GM20431 (cell line): Measurements from ENCODE around the gene MARK3.
"Not testable (repeated sequence)": the region's sequence is repeated elsewhere in the genome, so short reads cannot be mapped to it uniquely, and the experiment has no call there.

Experiments
- in situ Hi-C: fragments of 300-500 bp; cut with MseI, MboI; formaldehyde crosslinking; loops from one replicate; pipeline ENCODE4 v1.15.0; 2020; ENCODE audit warnings: low sequenced_read_pairs; ENCODE audit not compliant: unreplicated experiment

Gene MARK3

DNA sequence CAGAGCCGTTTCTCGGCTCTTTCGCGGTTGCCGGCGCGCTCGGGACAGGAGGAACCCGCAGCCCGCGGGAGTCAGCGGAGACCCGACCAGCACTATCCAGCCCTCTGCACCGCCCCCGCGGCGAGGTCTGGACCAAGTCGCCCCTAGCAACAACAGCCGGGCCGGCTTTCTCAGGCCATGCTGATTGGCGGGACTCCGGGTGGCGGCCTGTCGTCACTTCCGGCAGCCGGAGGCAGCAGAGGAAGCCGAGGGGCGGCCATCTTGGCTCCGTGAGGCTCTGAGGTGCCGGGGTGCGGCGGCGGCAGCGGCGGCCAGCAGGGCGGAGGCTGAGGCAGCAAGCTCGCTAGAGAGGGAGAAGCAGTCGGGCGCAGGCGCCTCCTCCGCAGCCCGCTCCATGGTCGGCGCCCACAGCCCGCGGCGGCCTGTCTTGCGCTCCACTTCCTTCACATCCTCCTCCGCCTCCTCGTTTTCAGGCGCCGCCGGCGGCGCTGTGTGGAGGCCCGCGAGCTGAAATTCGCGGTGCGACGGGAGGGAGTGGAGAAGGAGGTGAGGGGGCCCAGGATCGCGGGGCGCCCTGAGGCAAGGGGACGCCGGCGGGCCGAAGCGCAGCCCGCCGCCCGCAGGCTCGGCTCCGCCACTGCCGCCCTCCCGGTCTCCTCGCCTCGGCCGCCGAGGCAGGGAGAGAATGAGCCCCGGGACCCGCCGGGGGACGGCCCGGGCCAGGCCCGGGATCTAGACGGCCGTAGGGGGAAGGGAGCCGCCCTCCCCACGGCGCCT is at the start of gene MARK3:
Gene MARK3, plus strand, starts transcription at position 264 of the 777 bp plus-strand sequence. CDS start 615 bp downstream, outside the sequence.
- in situ Hi-C loops, result no loop called here

DNA sequence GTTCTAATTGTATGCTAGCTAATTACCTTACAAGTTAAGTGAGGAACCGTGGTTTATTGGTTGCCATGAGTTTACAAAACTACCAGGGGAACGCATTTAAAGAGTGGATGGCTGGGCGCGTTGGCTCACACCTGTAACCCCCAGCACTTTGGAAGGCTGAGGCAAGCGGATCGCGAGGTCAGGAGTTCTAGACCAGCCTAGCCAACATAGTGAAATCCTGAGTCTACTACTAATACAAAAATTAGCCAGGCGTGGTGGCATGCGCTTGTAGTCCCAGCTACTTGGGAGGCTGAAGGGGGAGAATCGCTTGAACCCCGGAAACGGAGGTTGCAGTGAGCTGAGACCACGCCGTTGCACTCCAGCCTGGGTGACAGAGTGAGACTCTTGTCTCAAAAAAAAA is 49.0 kb upstream of the MARK3 start:
- in situ Hi-C loops, result no loop called here

DNA sequence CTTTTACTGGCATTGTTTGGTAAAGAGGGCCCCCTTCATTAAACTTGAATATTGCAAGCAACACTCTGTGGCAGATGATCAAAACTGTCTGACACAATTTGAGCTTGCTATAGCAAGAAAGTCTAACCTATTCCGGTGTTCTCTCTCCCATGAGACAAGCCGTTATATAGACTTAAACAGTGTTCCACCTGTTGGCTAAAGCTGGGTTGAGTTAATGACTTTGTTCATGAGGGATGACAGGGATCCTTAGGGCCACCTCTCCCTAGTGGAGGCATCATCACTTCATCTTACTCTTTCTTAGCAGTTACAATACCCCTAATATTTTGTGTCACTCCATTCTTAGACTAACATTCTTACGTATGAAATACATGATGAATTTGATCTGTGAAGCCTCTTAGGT is 47.4 kb upstream of the MARK3 start:
- in situ Hi-C loops, result no loop called here

DNA sequence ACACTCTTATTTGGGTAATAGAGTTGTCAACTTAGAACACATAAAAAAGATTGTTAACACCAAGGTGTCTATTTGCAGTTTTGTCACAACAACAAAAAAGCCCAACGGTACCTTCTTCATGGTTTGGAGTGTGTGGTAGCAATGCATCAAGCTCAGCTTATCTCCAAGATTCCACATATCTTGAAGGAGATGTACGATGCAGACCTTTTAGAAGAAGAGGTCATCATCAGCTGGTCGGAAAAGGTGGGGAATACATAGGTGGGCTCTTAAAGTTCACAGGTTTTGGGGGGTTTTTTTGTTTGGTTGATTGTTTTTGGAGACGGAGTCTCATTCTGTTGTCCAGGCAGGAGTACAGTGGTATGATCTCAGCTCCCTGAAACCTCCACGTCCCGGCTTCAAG is 45.7 kb upstream of the MARK3 start:
- in situ Hi-C loops, result no loop called here

DNA sequence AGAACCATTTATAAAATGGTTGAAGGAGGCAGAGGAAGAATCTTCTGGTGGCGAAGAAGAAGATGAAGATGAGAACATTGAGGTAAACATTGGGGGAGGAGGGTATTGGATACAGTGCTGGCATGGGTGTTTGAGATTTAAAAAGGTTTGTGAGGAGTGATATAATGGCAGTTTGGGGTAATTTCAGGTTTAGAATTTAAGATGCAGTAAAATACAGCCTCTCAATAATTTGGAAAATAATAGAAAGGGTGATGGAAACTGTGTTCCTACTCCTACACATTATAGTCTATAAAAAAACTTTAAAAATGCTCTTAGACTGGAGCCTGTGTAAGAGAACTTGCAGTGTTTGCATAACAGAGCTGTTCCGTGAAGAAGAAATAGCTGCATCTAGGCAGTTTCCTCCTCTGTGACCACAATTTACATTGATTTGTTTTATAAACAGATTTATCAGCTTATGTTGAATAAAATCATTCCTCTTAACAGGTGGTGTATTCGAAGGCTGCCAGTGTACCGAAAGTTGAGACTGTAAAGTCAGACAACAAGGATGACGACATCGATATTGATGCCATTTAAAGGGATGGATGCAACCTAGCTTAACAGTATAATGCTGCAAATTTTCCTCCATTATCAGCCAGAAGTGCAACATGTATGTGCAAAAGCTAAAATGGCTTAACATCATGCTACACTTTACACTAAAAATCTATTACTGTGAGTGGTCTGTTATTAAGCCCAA is 44.6 kb upstream of the MARK3 start:
- in situ Hi-C loops, result no loop called here

DNA sequence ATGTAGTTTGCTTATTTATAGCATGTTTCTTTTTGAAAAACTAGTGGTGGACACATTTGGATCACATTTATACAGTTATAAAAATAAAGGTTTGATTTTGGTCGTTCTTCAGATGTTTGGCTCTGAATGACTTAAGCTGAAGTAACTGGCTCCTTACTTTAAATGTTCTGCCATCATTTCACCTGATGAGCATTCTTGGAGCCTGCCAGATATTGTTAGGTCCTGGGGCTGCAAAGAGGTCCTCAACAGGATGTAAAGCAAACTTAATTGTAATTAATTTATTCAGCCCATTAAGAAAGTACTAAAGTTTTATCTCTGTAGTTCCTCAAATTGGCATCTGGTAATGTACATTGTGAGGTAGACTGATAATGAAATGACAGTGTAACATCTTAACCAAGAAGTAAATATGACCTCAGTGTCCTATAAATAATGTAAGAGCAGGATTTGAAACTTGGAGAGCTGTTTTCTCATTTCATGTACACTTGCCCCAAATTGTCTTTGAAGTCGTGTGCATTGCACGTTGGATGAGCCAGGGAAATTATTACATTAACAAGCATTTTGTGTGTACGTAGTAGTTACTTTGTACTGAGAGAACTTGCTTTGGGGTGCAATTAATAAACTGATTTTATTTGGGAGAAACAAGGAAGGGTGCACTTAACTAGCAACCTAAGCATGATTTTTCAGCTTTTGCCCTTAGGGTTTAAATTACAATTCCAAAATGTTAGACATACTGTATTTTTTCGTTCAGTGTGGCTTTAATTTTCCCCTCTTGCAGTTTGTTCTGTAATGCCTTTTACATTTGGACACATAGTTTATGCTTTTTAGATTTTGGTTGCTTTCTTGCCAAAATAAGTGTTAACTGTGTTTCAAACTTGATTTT is 43.7 kb upstream of the MARK3 start:
- in situ Hi-C loops, result no loop called here

DNA sequence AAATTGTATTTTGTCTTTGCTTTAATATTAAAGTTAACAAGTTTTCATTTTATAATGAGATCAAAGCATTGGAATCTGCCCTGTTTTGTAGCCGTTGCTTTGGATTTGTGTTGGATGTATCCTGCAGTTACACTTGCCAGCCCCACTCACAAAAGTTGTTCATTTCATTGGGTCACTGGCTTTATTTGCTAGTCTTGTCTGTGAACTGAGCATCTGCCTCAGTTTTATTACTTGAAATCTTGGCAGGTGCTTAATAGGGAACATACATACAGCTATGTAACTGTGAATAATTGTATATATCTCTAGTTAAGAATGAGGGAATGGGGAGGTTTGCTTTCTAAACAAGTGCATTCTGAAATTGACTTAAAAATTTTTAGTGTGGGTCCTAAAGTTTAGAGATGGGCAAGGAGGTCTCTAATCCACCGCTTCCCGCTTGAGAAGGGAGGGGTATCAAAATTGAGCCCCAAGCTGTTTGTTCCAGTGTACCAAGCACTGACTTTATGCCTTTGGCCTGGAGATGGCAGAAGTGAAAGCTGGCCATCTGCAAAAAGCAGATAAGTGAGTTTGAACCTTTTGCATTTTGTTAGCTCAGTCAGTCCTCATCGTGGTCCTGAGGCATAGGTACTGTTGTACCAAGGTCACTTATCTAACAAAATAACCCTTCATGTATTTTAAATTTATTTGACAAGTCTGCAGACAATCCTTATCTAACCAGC is 41.9 kb upstream of the MARK3 start:
- in situ Hi-C loops, result no loop called here

DNA sequence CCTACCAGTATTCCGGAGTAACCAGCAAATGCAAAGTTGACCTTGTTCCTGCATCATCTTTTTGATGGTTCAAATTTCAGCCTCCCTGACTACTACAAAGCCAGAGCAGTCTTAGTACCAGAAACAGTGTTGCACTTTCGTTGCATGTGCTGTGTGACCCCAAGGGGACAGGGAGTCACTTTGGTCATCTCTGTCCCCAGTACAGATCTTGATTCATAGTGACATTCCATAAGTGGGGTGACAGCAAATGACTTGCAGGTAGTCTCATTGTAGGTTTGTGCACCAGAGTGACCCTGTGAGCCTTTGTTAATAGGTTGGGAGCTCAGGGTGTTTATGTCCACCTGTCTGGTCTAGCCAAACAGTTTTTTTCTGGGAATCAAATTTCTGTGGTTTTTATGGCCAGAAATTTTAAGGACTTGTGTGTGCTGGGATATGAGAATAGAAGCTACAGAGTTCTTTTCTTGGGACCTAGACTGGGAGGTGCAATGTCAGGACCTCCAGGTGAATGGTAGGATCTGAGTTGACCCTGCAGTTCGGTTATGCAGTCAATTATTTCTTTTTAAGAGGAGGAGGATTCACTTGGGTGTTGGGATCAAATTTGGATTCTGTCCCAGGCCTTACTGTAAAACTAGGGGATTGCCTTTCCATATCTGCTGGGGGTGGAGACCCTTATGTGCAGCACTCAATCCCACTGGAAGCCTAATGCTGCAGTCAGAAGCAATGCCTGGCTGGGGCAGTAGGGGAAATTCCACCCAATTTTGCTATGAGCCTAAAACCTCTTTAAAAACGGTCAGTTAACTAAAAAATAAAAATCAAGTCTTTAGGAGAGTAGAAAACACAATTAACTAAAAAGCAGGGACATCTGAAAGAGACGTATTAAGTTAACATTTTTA is 41.1 kb upstream of the MARK3 start:
- in situ Hi-C loops, result no loop called here

DNA sequence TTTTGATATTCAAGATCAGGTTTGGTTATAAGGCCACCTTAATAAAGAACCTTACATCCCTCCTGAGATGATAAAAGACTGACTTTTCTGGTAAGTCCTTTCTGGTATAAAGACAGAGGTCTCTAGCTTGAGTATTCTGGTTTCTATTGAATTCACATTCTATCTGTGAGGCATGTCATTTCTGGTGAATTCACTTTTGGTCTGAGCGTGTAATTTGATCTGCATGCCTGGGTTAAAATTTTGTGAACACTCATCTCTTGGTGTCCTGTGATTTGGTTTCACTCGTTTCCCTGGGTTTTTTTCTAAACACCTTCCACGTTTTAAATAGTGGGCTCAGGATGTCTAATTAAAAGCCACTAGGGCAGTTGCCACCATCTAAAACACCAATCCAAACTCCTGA is 38.9 kb upstream of the MARK3 start:
- in situ Hi-C loops, result no loop called here

DNA sequence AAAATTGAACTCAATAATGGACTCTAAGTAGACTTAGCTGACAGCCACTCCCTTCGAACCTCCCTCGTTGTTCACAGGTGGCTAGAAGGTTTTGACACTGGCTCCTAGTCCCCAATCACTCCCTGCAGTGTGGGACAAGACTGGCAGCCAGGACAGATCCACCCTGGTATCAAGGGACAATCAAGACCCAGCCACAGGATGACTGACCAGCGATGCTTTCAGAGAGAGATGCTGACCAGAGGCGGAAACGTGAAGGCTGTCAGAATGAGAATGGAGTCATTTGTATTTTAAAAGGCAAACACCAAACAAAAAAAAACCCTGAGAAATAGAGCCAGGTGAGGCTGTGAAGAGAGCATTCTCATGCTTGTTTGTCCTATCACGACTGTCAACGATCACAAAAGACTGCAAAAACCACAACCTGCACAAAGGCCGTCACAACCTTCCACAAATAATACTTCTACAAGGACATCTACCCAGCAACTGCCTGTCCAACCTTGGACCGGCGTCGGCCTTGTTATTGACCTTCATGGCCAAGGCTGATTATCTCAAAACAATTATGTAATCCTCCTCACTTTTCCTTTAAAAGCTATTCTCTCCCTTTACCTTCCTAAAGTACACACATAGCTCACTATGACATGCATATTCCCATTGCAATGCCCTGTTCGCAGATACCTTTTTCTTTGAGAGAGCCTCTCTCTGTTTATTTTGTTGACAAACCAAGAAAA is 38.0 kb upstream of the MARK3 start:
- in situ Hi-C loops, result no loop called here

DNA sequence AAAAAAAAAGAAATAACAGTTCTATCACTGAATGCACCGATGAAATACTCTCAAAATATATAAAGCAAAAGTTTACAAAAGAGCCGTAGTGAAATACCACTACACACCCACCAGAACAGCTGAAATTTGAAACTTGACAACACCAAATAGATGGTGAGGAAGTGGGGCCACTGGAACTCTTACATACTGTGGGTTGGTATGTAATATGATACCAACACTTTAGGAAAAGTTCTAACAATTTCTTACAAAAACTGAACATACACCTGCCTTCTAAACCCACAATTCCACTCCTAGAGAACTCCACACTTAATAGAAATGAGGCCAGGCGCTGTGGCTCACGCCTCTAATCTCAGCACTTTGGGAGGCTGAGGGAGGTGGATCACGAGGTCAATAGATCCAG is 37.1 kb upstream of the MARK3 start:
- in situ Hi-C loops, result no loop called here

DNA sequence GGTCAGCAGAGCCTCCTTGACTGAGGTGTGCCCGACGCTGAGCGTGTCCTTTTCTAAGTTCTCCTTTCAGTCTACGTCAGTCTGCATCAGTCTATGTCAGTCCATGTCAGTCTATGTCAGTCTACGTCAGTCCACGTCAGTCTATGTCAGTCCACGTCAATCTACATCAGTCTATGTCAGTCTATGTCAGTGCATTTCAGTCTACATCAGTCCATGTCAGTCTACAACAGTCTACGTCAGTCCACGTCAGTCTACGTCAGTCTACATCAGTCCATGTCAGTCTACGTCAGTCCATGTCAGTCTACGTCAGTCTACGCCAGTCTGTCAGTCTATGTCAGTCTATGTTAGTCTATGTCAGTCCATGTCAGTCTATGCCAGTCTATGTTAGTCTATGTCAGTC is 35.2 kb upstream of the MARK3 start:
- in situ Hi-C loops, result no loop called here

DNA sequence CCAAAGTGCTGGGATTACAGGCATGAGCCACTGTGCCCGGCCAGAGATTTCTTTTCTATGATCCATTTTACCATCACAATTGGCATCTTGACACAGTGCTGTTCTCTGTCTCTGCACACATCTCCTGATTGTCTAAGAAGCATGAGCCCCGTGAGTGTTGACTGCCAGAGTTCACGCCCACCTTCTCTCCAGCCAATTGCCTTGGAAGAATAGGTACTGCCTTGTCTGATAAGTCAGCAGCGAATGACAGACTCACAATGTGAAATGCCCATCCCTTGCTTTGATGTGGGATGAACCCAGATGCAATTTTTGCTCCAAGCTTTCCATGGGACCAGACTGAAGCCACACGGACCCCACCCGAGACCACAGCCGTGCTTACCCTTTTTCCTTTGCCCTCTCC is 31.9 kb upstream of the MARK3 start:
- in situ Hi-C loops, result no loop called here

DNA sequence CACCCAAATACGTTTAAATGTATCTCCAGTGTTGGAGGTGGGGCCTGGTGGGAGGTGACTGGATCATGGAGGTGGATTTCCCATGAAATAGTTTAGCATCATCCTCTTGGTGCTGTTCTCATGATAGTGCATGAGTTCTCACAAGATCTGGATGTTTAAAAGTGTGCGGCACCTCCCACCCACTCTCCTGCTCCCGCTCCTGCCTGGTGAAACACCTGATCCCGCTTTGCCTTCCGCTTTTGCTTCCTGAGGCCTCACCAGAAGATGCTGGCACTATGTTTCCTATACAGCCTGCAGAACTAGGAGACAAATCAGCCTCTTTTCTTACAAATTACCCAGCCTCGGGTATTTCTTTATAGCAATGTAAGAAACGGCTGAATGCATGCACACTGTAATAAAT is 31.1 kb upstream of the MARK3 start:
- in situ Hi-C loops, result no loop called here

DNA sequence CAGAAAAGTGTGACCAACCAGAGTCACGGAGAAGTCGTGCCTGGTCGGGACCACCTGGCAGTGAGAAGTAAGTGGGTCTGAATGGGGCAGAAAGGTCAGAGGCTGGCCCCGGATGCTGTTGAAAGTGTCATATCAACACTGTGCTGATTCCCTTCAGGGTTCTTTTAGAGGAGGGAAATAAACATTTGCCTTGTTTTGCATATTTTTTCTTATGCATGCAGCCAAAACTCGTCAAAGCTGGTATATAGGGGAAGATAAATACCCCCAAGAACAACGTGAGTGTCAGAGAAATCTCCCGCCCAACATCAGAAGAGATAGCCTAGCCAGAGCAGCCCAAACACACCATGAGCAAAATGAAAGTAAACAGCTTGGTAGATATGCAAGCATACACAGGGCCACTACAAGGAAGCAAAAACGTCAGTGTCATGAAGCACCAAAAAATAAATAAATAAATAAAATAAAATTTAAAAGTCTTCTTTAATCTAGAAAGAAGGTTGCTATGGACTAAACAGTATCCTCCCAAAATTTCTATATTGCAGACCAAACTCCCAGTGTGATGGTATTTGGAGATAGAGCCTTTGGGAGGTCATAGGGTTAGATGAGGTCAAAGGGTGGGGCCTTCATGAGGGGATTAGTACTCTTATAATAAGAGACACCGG is 29.1 kb upstream of the MARK3 start:
- in situ Hi-C loops, result no loop called here

DNA sequence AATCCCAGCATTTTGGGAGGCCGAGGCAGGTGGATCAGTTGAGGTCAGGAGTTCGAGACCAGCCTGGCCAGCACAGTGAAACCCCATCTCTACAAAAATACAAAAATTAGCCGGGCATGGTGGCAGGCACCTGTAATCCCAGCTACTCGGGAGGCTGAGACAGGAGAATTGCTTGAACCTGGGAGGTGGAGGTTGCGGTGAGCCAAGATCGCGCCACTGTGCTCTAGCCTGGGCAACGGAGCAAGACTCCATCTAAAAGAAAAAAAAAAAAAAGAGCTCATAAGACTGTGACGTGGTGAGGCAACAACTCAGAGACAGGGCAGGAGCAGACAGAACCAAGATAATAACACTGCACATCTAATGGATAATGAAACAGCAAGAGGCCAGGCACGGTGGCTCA is 27.7 kb upstream of the MARK3 start:
- in situ Hi-C loops, result not testable (repeated sequence)

DNA sequence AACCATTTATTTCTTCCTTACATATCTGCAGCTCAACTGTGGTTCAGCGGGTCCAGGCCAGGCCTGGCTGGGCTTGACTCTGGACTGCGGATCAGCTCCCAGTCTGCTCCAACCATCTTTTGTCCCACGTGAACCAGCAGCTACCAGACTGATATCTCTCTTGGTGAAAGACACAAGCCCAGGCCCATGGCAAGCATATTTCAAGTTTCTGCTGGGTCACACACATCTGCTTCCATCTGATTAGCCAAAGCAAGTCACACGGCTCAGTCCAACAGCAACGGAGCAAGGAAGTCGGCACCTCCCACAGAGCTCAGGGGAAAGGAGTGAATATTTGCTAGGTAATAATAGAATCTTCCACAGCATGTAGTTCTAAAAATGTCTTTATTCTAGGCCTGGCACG is 24.7 kb upstream of the MARK3 start:
- in situ Hi-C loops, result no loop called here

DNA sequence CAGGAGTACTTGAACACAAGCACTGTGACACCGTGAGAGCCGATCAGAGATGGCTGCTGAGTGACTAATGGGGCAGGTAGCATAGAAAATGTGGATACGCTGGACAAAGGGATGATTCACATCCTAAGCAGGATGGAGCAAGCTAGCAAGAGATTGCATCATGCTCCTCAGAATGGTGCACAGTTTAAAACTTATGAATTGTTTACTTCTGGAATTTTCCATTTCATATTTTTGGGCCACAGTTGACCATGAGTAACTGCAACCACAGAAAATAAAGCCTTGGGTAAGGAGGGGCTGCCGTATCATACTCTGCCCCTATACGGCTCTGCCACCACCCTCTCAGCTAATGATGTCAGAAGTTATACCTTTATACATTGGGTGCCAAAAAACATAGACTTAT is 23.3 kb upstream of the MARK3 start:
- in situ Hi-C loops, result no loop called here
